HG03521 (cell line): ENCODE data around the gene NRG2.

ENCODE experiments used
- ATAC-seq: cut with Tn5 transposase; IDR thresholded peaks from one replicate; pipeline ENCODE4 v1.9.1; 2021; ENCODE audit warnings: mild to moderate bottlenecking, moderate library complexity; ENCODE audit not compliant: unreplicated experiment

The NRG2 gene

DNA sequence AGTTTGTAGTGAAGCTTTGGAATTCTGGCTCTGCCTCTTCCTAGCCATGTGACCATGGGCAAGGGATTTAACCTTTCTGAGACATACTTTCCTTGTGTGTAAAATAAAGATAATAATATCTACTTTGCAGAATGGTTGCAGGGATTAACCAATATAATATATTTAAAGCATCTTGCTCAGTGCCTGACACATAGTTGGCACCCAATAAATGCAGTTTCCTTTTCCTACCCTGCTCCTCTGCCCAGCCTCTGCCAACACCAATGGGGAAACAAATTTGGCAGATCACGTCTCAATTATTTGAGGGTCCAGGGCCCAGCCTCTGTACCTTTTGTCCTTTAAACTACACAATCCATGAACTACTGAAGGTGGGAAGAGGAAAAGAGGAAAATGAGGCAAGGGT lies 91.1 kb downstream of the NRG2 start:
- no peak for ATAC-seq

DNA sequence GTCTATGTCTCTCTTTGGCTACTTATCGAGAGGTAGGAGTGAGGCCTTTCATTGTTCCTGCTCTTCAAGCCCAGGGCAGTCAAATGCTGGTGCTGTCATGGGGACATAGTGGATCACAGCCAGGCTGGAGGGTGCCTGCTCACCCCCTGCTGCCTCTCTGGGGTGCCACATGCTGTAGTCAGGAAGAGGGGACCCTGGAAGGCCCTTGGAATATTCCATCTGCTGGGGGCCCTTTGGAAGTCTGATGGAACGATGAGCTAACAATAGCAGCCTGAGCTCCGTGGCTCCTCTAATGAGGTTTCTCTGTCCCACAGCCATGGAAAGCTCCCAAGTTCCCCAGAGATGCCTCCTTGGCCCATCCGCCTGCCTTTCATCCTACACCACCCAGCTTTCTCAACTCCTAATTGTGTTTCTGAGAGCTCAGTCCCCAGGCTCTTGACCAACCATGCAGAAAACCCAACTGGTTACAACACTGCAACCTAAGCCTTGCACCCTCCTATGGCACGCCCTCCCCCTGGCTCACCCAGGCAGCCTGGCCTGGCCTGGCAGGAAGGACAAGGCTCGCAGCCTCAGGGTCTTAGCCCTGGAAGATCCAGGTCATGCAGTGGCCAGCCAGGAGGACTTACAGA lies 91.7 kb downstream of the NRG2 start:
- ATAC-seq: no peak

DNA sequence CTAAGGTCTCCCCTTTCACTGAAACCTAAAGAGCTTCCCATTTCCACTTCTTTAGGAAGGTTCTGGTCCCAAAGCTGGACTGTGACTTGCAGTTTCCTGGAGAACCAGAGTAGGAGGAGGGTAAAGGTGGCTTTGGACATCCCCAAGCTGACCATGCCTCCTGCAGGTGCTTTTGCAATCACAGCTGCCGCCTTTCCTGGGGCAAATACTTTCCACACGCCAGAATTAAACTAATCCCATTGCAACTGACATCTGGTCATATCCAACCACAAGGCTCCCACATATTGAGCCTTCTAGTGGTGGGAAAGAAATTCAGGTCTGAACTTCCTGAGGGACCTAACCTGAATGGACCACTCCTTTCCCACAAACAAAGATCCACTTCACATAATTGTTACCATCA lies 92.7 kb downstream of the NRG2 start:
- ATAC-seq: no peak

DNA sequence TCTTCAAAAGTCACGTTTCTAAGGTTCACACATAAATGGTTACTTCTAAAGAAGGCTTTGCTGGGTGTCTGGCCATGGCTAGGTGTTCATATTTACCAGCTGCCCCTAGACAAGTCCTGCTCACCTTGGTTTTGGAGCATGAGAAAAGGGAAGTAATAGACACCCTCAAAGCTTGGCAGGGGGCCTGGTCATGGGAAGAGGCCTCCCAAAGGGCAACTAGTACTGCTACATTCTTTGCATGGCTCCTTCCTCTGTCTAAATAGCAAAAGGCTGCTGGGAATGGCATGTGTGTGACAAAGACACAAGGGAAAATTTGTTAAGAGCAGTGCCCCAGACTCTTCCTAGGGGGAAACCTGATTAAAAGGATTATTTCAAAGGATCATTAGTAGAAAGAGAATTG lies 93.4 kb downstream of the NRG2 start:
- ATAC-seq: no peak

DNA sequence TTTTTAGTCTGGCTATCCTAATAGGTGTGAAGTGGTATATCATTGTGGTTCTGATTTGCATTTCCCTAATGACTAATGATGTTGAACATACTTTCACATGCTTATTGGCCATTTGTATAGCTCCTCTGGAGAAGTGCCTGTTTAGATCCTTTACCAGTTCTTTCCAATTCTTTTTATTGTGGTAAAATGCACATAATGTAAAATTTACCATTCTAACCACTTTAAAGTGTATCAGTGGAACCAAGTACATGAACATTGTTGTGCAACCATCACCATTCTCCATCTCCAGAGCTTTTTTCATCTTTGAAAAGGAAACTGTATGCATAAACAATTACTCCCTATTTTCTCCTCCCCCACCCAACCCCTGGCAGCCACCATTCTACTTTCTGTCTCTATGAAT lies 95.4 kb downstream of the NRG2 start:
- ATAC-seq: no peak

DNA sequence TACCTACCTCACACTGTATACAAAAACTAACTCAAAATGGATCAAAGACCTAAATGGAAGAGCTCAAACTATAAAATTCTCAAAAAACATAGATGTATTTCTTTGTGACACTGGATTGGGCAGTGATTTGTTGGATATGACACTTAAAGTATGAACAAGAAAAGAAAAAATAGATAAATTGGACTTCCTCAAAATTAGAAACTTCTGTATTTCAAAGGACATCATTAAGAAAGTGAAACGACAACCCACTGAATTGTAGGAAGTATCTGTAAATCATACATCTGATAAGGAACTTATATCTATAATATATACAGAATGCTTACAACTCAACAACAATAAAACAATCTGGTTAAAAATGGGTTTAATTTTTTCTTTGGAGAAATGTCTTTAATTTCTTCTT lies 96.7 kb downstream of the NRG2 start:
- ATAC-seq: no peak

DNA sequence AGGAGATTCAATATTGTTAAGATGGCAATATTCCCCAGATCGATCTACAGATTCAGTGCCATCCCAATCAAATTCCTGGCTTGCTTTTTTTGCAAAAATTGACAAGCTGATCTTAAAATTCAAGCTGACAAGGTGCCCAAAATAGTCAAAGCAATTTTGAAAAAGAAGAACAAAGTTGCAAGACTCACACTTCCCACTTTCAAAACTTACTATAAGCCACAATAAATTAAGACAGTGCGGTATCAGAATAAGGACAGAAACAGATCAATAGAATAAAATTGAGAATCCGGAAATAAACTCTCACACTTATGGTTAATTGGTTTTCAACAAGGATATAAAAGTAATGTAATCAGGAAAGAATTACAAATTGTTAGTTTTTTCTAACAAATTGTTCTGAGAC lies 97.1 kb downstream of the NRG2 start:
- no peak for ATAC-seq

DNA sequence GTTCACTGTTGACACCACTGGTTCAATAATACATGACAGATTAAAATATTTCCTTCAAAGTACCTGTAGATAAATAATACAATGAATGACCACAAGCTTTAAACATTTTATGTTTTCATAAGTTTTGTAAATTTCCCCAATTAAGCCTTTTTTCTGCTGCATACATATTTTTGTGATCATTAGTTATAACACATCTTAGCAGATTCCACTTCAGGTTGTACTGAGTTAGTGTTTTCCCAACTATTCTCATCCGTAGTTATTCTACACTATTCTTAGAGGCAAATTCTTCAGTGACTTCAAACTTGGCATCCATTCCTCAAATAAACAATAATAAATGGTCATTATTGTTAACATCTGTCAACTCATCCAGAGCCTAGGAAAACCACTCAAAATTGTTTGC lies 100.9 kb downstream of the NRG2 start:
- ATAC-seq: no peak

DNA sequence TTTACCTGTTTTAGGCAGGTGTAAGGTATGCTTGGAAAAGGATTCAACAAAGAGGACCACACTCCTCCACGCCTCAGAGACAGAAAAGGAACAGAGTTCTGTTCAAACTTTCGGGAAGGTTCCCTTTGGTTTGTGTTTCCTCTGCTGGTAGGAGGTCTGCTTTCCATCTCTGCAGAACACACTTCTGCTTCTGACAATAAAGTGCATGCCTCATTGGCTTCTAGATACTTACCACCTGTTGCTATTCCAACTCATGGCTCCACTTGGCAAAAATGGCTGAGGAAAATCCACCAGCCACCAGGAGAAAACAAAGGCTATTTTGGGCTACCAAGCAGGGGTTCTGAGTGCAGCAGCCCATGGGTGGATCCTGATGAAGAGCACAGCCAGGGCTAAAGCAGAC lies 112.7 kb downstream of the NRG2 start:
- no peak for ATAC-seq

DNA sequence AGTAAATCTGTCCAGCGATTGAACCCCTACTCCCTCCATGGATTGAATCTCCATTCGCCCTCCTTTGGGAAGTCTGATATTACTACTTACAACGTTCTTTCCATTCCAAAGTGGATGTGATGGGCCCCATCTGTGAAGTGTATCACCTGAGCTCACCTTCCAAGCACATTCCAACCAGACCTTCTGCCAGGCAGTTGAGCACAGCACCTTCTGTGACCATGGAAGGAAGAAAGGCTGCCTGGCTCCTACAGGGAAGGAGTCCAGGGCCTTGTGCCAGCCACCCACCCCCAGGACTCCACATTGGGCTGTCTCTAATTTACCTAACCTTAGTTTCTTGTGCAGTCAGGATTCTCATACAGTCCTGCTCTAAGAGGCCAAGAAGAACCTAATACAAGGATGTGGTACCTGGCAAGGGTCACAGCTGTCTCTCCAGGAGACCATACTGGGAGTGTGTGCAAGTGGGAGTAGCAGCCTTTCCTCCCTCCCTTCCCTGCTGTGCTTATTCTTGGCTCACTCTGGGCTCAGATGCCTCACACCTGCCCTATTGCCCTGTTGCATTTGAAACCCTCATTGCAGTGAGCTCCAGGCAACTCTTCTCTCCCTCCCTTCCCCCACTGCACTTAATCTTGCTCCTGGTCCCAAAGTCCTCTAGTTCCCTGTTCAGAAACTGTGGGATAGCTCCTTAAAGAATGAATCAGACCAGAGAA lies 116.1 kb downstream of the NRG2 start:
- ATAC-seq: no peak

DNA sequence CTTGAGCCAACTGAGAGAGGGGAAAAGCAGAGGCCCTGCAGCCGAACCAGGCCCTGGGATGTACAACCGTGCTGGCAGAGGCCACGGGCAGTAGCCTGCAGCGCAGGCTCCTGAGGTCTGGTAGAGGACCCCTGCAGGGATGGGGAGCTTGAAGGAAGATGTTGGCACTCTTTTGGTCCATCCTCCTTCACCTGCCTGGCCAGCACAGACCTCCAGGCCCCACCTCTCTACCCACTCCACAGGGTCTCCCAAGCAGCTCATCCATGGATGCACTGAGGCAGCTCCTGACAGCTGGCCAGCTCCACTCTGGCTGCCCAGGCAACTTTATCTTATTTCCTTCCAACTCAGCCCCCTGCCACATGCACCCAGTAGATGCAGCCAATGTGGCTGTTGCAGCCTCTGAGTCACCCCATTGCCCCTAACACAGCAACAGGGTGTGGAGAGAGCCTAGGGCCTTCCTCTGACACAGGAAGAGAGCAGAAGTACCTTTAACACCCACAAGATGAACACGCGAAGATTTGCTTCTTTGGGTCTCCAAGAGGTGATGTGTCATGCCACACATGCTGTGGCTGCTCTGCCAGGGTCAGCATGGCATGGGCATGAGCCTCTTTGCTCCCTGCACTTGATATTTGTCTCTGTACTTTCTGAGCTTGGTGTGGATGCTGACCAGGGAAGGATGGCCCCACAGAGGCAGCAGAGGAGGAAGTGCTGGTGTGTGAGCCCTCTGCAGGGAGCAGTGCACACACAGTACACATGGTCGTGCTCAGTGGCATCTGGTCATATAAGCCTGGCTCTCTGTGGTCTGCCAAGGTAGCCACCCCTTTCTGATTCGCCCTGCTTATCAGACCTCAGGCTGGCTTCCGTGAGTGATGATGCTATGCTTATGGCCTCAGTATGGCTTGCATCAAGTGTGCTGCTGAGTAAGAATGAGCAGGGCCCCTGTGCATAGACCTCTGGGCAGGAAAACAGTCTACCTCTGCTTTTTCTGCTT lies 117.2 kb downstream of the NRG2 start:
- ATAC-seq: no peak

DNA sequence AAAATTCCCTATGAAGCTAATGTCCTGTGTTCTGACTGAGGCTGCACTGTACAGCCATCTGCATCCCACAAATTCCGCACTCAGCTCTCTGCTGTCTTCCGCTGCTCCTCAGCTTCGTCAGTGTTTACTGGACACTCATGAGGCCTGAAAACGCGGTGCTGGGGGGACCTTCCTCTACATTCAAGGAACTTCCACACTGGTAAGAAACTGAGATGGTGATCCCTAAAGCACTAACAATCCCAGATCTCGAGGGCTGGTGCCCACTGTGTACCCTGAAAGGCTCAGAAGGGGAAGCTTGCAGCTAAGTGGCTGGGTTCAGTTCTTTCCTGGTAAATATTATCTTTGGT lies 117.9 kb downstream of the NRG2 start:
- ATAC-seq: no peak

DNA sequence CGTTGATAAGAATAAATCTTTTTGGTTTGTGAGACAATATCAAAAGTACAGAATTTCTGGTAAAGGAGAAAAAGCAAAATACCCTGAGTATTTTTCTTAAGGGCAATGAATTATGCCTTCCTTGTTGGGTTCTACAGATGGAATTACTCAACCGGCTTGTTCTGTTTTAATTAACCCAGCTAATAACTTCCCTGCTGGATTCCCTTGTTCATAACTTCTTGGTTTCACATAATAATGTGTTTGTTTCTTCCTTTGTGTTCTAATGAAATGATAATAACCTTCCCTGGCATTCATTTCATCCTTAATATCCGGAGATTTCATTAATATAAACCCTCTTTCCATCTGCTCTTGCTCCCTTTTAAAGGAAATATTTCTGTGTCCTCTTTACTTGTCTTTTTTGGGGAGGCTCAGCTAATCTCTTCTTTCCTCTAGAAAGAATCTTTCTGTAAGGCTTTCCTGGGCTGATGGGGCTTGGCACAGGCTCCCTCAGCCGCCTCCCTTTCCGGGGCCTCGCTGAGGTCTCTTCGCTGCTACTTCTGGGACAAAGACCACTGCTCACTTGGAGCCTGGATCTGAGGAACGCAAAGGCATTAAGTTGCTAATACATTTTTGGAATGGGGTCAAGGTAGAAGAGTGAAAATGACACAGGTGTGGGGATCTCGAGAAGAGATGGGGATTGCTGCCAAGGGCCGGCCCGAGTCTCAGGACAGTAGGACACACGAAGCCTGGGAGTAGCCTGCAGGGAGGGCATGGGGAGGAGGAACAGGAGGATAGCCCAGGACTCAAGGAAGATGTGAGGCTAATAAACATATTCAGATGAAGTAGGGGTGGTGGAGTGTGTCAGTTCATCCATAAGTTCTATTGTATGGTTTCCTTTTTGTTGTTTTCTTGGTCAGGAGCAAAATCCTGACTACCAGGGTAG lies 118.5 kb downstream of the NRG2 start:
- no peak for ATAC-seq

DNA sequence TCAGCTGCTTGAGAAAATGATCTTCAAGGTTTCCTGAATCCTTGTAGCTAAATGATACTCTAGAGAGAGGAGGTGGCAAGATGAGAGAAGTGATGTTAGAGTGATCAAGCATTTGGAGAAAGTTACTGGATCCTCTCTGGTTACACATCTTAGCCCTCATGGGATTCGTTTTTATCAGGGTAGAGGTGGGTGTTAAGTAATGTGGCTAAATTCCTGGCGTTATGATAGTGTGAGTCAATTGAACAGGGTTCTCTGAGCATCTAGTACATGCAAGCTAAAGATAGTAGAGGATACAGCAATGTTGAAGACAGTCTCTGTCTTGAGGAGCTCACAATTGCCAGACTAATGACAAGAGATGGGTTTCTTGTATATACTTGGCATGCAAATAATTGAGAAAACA lies 123.8 kb downstream of the NRG2 start:
- ATAC-seq: no peak

DNA sequence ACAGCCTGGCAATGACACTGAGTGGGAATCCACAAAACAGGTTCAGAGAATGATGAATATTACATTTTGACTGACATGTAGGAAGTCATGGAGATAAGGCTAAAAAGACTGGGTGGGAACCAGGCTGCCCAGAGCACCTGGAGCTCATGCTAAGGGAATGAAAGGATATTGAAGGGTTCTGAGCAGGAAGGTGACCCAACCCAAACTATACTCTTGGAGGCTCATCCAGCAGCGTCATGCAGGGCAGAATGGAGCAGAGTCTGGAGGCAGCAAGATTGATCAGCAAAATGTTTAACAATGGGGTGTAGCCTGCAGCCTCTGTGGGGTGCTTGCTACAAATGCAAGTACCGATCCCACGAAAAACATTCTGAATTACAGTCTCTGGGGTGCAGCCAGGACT lies 127.3 kb downstream of the NRG2 start:
- ATAC-seq: no peak

DNA sequence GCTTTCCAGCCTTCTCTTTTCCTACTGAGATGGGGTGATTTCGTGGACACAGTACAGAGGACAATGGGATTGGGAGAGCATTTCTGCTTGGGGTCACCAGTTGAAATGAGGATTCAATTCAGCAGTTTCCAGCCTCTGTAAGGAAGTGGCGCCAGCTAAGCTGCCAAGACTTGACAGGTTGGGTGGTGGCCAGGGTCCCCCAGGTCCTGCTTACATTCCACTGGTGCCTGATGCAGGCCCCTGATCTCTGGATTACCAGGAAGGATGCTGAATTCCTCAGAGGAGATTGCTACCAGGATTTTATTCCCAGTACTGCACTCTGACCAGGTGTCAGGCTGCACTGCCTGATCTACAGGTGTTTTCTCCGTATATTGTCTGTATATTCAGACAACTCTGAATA lies 127.8 kb downstream of the NRG2 start:
- no peak for ATAC-seq

DNA sequence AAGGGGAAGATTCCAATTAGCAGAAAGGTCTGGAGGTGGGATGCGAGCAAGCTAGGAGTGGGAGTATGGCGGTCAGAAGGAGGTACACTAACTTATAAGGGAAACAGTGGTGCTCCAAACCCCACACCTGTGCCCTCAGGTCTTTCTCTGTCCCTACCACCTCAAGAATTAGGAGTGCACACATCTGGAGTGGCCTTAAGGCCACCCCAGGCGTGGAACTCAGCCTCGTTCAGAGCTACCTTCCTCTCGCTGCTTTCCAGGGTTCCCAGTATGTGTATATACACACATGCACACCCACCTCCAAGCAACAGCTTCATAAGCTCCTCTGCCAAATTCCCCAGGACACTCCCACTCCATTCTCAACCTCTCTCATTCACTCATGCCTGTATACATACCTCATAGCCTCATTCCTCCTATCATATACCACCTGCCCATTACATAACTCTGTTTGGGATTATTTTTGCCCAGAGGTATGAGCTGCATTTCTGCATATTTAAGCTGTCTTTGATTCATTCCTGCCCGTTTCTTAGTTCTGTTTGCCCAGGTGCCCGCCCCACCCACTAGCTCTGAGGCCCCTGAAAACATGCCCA lies 128.8 kb downstream of the NRG2 start:
- no peak for ATAC-seq

DNA sequence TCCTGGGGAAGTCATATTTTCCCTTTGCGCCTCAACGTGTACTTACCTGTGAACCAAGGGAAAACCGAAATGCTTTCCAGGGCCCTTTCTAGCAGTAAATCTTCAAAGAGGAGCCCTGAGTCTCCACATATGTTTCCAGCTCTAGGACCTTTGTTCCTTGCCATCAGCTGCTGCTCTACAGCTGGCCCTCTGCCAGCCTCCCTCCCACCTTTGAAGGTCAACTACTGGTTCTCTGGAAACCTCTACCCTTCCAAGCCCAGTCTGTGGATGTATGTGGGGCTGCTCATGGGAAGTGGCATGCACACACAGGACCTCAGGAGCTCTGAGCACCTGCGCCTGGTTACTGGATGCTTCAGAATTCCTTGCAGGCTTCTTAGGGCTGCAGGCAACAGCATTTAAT lies 130.3 kb downstream of the NRG2 start:
- no peak for ATAC-seq

DNA sequence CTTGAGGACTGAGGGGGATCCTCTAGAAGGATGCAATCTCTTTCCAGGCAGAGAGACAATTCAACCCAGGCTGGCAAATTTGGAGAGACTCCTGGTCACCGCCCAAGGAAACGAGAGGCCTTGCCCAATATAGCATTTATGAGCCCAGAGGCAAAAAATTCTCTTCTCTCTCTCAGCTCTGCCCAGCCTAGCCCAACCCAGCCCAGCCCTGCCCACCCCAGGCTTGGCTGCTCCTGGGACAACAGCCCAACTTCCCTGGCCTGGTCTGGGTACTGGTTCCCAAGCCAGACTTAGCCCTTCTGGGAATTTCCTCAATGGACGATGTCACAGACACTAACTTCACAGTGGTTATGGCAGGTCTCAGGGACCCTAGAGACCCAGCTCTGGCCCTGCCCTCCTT lies 130.9 kb downstream of the NRG2 start:
- ATAC-seq: no peak

DNA sequence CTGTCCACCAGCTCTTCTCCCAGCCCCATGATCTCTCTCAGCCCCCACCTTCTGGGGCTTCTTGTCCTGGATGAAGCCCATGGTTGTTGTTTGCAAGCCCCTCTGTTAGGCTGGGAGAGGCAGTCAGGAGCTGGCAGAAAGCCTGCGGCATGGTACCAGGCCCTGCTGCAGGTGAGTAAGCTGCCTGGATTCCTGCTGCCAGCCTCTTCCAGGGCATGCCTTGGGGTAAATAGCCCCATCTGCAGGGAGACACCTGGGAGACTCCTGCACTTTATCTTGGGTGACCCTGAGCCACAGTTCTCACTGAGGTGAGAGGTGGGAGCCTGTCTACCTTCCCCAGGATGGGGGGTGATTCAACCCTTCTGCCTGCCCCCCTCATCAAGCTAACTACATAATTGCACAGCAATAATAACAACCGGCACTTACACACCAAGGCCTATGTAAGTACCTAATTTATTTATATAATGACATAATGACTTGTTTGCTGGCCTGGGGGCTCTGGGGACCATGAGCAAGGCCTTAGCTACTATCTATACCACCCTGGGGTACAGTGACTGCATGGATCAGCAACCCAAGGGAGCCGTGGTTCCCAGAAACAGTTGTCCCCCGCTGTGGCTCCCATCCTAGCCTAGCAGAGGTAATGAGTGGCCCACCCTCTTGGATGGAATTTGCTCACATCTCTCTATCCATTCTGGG lies 131.5 kb downstream of the NRG2 start:
- no peak for ATAC-seq
